ENCODE results near the gene IMMP2L. TPM values are rescaled to one million over a fixed set of nuclear protein-coding genes. Genes with fewer than 3 reads are reported as not detected.

The IMMP2L gene
- total and polyA plus RNA-seq, 2 of the 4 experiments (the other 2 are of a cell fraction) = 5.8 to 9.3 TPM

DNA sequence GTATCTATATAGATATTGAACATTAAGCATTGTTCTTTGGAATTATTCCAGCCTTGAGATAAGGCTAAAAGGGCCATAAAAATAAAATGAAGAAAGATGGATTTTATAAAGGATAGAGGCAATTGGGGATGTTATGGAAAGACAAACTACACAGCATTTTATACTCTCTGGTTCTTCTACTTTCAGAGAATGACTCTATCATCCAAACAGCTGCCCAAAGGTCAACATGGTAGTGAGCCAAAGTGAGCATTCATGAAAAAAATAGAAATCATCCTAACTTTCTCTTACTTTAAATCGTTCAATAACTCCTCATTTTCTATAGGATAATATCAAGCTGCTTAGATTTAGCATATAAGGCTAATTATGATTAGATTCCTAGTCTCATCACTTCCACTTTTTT, 25.2 kb downstream of the IMMP2L start:
- H2BK15ac ChIP-seq (ENCODE audit: low read depth, low read length) = no peak overlapping the region
- H2AK5ac ChIP-seq (ENCODE audit: low read depth, low read length) = no peak overlapping the region
- no CpG with 5 or more reads among the region's 1 CpG for WGBS, 2 experiments (ENCODE audit: extremely low coverage in 2 of 2, insufficient read length in 1 of 2)
- H3K27ac ChIP-seq (ENCODE audit: insufficient read depth, low read length) = no peak overlapping the region
- peaks cover 3% of the 10 kb centered on the region; the same call in 1 of the 2 replicates for H3K9me1 ChIP-seq (ENCODE audit: insufficient read depth, low read length)
- H2AK9ac ChIP-seq (replicated peaks; ENCODE audit: low read depth, low read length, poor library complexity) = no peak overlapping the region
- H3K18ac ChIP-seq (ENCODE audit: low read depth, low read length) = no peak overlapping the region
- no peak overlapping the region for H3K14ac ChIP-seq (replicated peaks; ENCODE audit: low read depth, low read length)
- no peaks in the 10 kb centered on the region for H4K20me1 ChIP-seq (ENCODE audit: insufficient read depth, low read length)
- no peaks in the 10 kb centered on the region for H3K27me3 ChIP-seq (ENCODE audit: control insufficient read depth, insufficient read depth, low read length)
- BruUV-seq (replicated peaks) = no TSS peak
- no peak overlapping the region for H3K4me2 ChIP-seq (ENCODE audit: low read depth, low read length)
- in situ Hi-C loops (cut with MboI; ENCODE audit: low sequenced_read_pairs) = no loop called here
- no peak overlapping the region for H2BK20ac ChIP-seq (ENCODE audit: low read depth, low read length)
- no peaks in the 10 kb centered on the region for H3K9me3 ChIP-seq (ENCODE audit: control insufficient read depth, insufficient read depth, low read length)
- H3K4ac ChIP-seq (ENCODE audit: low read depth, low read length) = no peak overlapping the region
- no peak overlapping the region for H2BK5ac ChIP-seq (ENCODE audit: low read depth, low read length, poor library complexity, severe bottlenecking)
- no peaks in the 10 kb centered on the region for H3K4me1 ChIP-seq (ENCODE audit: control insufficient read depth, insufficient read depth, low read length)
- no peak overlapping the region for H2AFZ ChIP-seq (replicated peaks; ENCODE audit: low read length, poor library complexity)
- no peak overlapping the region for H3K9ac ChIP-seq (ENCODE audit: low read depth, low read length)
- no peak for DNase-seq
- H3K23ac ChIP-seq (ENCODE audit: low read depth, low read length) = no peak overlapping the region
- no peak overlapping the region for H4K8ac ChIP-seq (ENCODE audit: low read depth in 2 of 2, low read length in 2 of 2)
- H4K91ac ChIP-seq (ENCODE audit: insufficient read depth, low read depth, low read length) = no peak overlapping the region
- H4K5ac ChIP-seq (ENCODE audit: low read depth, low read length) = no peak overlapping the region
- dilution Hi-C loops (cut with HindIII; ENCODE audit: low sequenced_read_pairs, unreplicated experiment) = no loop called here
- POLR2A ChIA-PET (ENCODE audit: unreplicated experiment) = interaction anchor here (0.6 kb wide), 1 partner anchor 17 kb away, joined by 3 read pairs; no protein-coding TSS in a partner anchor
- intact Hi-C loops (cut with micrococcal nuclease) = no loop called here
- CTCF ChIA-PET = no interaction called here
- ATAC-seq (ENCODE audit: low read depth) = no peak
- H3K79me1 ChIP-seq (ENCODE audit: low read depth in 1 of 2, low read length in 2 of 2) = no peaks in the 10 kb centered on the region
- H3K56ac ChIP-seq (ENCODE audit: extremely low read depth, insufficient read depth, low read length) = no peak overlapping the region
- no peak for TF ChIP-seq MAFK (IDR thresholded peaks at IDR 0.05; ENCODE audit: low read depth, low read length)
- no peaks in the 10 kb centered on the region for H3K36me3 ChIP-seq (ENCODE audit: control insufficient read depth, insufficient read depth, low read length)
- H2BK120ac ChIP-seq (ENCODE audit: low read depth, low read length) = no peak overlapping the region
- H3K4me3 ChIP-seq (ENCODE audit: insufficient read depth, low read depth, low read length) = no peak overlapping the region
